Measurements from ENCODE around the gene ZFY.
"Not testable (repeated sequence)": the region's sequence is repeated elsewhere in the genome, so short reads cannot be mapped to it uniquely, and the experiment has no call there.

Gene ZFY

GRCh38 chrY:3003516-3003830 is 68.3 kb downstream of the ZFY start:
- Histone ChIP-seq H3K9ac (ENCODE audit: low read depth, low read length) (no peak overlapping the region), H3K9me3 (ENCODE audit: control insufficient read depth, insufficient read depth, low read length) (no peaks in the 10 kb centered on the region), H3K36me3 (ENCODE audit: insufficient read depth, low read length) (no peaks in the 10 kb centered on the region), H3K4me1 (ENCODE audit: insufficient read depth, low read length) (no peaks in the 10 kb centered on the region)

DNA sequence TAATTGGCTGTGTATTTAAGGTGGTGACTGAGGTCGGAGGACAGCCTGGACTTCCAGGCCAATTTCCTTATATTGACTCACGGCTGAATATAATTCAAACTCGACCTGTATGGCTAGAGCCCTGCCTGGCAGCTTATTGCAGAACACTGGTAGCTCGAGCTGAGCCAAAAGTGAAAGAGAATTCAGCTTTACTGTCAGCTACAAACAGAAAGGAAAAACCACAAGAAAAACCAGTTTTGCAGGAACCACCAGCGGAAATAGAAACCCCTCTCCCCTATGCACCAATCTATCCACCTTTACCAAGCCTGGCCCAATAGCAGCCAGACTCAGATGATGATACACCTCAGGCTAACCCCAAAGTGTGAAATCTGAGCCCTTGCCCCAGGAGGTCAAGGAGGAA is 68.7 kb downstream of the ZFY start:
- Histone ChIP-seq H3K4me1 (ENCODE audit: insufficient read depth, low read length) (no peaks in the 10 kb centered on the region), H3K36me3 (ENCODE audit: insufficient read depth, low read length) (no peaks in the 10 kb centered on the region), H3K9me3 (ENCODE audit: control insufficient read depth, insufficient read depth, low read length) (no peaks in the 10 kb centered on the region), H3K9ac (ENCODE audit: low read depth, low read length) (no peak overlapping the region)

DNA sequence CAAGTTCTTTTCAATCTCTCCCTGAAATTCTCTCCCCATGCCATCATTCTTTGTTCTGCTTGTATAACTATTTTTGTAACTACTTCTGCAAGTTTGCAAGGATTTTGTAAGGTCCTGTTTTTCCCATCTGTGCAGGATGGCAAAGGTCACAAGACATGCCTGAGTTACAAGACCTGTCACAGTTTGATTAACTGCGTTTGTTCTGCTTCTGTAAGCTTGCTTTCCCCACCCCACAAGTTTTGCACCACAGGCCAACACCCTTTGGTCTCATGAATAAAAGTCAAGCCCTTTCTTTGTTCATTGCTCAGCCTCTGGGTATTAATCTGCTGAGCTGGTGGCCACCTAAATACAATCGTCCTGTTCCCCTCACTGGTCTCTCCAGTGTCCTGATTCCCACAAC is 70.8 kb downstream of the ZFY start:
- H3K9me3 ChIP-seq (ENCODE audit: control insufficient read depth, insufficient read depth, low read length); H3K9ac ChIP-seq (ENCODE audit: low read depth, low read length); H3K4me1 ChIP-seq (ENCODE audit: insufficient read depth, low read length); H3K36me3 ChIP-seq (ENCODE audit: insufficient read depth, low read length): not testable (repeated sequence)

GRCh38 chrY:3007967-3008366 is 72.8 kb downstream of the ZFY start:
- Histone ChIP-seq H3K4me1 (ENCODE audit: insufficient read depth, low read length) (no peaks in the 10 kb centered on the region), H3K36me3 (ENCODE audit: insufficient read depth, low read length) (no peaks in the 10 kb centered on the region), H3K9ac (ENCODE audit: low read depth, low read length) (no peak overlapping the region), H3K9me3 (ENCODE audit: control insufficient read depth, insufficient read depth, low read length) (no peaks in the 10 kb centered on the region)

GRCh38 chrY:3012226-3012625 is 77.0 kb downstream of the ZFY start:
- H3K4me1 ChIP-seq (ENCODE audit: insufficient read depth, low read length) = no peaks in the 10 kb centered on the region
- no peak overlapping the region for H3K9ac ChIP-seq (ENCODE audit: low read depth, low read length)
- H3K9me3 ChIP-seq (ENCODE audit: control insufficient read depth, insufficient read depth, low read length) = no peaks in the 10 kb centered on the region
- no peaks in the 10 kb centered on the region for H3K36me3 ChIP-seq (ENCODE audit: insufficient read depth, low read length)

DNA sequence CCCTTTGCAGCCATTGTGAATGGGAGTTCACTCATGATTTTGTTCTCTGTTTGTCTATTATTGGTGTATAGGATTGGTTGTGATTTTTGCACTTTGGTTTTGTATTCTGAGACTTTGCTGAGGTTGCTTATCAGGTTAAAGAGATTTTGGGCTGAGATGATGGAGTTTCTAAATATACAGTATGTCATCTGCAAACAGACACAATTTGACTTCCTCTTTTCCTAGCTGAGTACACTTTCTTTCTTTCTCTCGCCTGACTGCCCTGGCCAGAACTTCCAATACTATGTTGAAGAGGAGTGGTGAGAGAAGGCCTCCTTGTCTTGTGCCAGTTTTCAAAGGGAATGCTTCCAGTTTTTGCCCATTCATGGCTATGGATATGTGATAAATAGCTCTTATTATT is 81.4 kb downstream of the ZFY start:
- no peak overlapping the region for H3K9ac ChIP-seq (ENCODE audit: low read depth, low read length)
- no peaks in the 10 kb centered on the region for H3K9me3 ChIP-seq (ENCODE audit: control insufficient read depth, insufficient read depth, low read length)
- no peaks in the 10 kb centered on the region for H3K36me3 ChIP-seq (ENCODE audit: insufficient read depth, low read length)
- H3K4me1 ChIP-seq (ENCODE audit: insufficient read depth, low read length) = no peaks in the 10 kb centered on the region

- Histone ChIP-seq H3K4me1 (ENCODE audit: insufficient read depth, low read length) (no peaks in the 10 kb centered on the region), H3K9ac (ENCODE audit: low read depth, low read length) (no peak overlapping the region), H3K36me3 (ENCODE audit: insufficient read depth, low read length) (no peaks in the 10 kb centered on the region), H3K9me3 (ENCODE audit: control insufficient read depth, insufficient read depth, low read length) (no peaks in the 10 kb centered on the region)
Measured at GRCh38 chrY:3018546-3018945, 83.4 kb downstream of the ZFY start.

- H3K4me1 ChIP-seq (ENCODE audit: insufficient read depth, low read length) = no peaks in the 10 kb centered on the region
Measured at GRCh38 chrY:3019584-3019983, 84.4 kb downstream of the ZFY start.

GRCh38 chrY:3021176-3021575 is 86.0 kb downstream of the ZFY start:
- Histone ChIP-seq H3K36me3 (ENCODE audit: insufficient read depth, low read length) (no peaks in the 10 kb centered on the region), H3K4me1 (ENCODE audit: insufficient read depth, low read length) (no peaks in the 10 kb centered on the region), H3K9ac (ENCODE audit: low read depth, low read length) (no peak overlapping the region), H3K9me3 (ENCODE audit: control insufficient read depth, insufficient read depth, low read length) (no peaks in the 10 kb centered on the region)

More at GRCh38 chrY:3019584-3019983, 84.4 kb downstream of the ZFY start:
- Histone ChIP-seq H3K9me3 (ENCODE audit: control insufficient read depth, insufficient read depth, low read length) (no peaks in the 10 kb centered on the region), H3K36me3 (ENCODE audit: insufficient read depth, low read length) (no peaks in the 10 kb centered on the region), H3K9ac (ENCODE audit: low read depth, low read length) (no peak overlapping the region)

DNA sequence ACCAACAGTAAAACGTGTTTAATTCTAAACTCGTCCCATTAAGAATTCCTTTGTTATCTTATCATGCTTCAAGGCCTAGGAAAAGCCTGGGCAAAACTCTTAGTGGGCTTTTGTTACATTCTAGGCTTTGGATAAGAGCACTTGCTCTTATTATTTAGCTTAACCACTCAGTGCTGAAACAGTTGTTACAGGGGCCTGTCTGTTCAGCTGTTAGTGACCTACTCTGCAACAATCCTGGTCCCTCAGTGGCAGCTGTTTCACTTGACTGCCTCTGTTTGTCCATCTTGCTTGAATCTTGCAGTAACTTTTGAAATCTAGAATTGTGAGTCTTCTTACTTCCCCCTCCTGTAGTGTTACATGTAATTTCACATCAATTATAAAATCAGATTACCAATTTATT is 88.4 kb downstream of the ZFY start:
- Histone ChIP-seq H3K4me1 (ENCODE audit: insufficient read depth, low read length) (no peaks in the 10 kb centered on the region), H3K9ac (ENCODE audit: low read depth, low read length) (no peak overlapping the region), H3K9me3 (ENCODE audit: control insufficient read depth, insufficient read depth, low read length) (no peaks in the 10 kb centered on the region), H3K36me3 (ENCODE audit: insufficient read depth, low read length) (no peaks in the 10 kb centered on the region)

DNA sequence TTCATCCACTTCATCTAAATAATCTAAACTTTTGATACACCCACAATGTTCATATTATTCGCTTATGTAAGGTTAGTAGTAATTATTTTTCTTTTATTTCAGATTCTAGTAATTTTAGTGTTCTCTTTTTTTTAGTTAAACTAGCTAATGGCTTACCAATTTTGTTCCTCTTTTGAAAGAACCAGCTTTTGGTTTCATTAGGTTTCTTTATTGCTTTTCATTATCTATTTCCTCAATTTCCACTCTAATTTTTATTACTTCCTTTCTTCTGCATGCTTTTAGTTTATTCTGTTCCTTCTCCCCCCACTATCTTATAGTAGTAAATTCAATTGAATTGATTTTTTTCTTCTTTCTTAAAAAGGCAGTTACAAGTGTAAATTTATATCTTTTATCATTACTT is 90.2 kb downstream of the ZFY start:
- H3K9ac ChIP-seq (ENCODE audit: low read depth, low read length) = no peak overlapping the region
- H3K4me1 ChIP-seq (ENCODE audit: insufficient read depth, low read length) = no peaks in the 10 kb centered on the region
- no peaks in the 10 kb centered on the region for H3K36me3 ChIP-seq (ENCODE audit: insufficient read depth, low read length)
- no peaks in the 10 kb centered on the region for H3K9me3 ChIP-seq (ENCODE audit: control insufficient read depth, insufficient read depth, low read length)

All from ES-I3 (cell line).